Stimulated activated memory B cell treated with anti-CD40 and anti-IgM and Interleukin-4, amounts not matched to agents 10 μg/mL and 1 μg/mL and 100 μg/mL, for 72 hours (primary cell): Measurements from ENCODE around the gene GPD1.

Experiments
- ATAC-seq: fragments of 150-1000 bp; cut with Tn5 transposase; 2 replicates; pipeline ENCODE4 v1.10.0; 2021
- H3K27ac Mint-ChIP-seq: one replicate; pipeline ENCODE4 v1.8.0; 2022; ENCODE audit warnings: mild to moderate bottlenecking, mixed read lengths
- H3K27me3 Mint-ChIP-seq: one replicate; pipeline ENCODE4 v1.8.0; 2022; ENCODE audit warnings: mixed read lengths
- H3K36me3 Mint-ChIP-seq: one replicate; pipeline ENCODE4 v1.8.0; 2022; ENCODE audit warnings: mixed read lengths
- H3K4me1 Mint-ChIP-seq: one replicate; pipeline ENCODE4 v1.8.0; 2022; ENCODE audit warnings: mixed read lengths
- H3K4me3 Mint-ChIP-seq: one replicate; pipeline ENCODE4 v1.8.0; 2022; ENCODE audit warnings: mild to moderate bottlenecking, moderate library complexity, mixed read lengths
- H3K9me3 Mint-ChIP-seq: one replicate; pipeline ENCODE4 v1.8.0; 2022; ENCODE audit warnings: mixed read lengths

GPD1 gene

DNA sequence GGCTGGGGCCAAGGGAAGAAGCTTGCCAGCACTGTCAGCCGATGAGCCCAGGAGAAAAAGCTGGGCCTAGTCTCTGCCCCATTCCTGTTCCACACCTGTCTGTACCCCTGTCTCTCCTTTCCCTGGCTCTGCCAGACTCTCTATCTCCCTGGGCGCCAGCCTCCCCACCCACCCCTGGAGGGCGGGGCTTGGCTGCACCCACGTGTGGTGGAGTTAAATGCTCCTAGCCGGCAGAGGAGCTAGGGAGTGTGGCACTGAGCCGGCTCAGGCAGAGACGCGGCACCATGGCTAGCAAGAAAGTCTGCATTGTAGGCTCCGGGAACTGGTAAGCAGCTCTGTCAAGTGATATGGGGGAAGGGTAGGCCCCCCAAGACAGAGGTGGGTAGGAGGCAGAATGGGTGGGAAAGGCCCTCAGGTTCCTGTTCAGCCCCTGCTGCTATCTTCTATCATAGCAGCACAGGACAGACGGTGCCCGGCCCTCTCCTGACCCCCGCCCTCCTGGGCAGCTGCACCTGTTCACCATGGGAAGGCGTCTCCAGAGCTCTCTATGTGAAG, at the start of gene GPD1:
GPD1 (plus strand) TSS at position 242 of the 555 bp plus-strand sequence; CDS start at position 285, 43 bp downstream.
- Mint-ChIP-seq H3K4me1 (peaks cover 38% of the 10 kb centered on the region), H3K27me3 (no peaks in the 10 kb centered on the region), H3K9me3 (no peaks in the 10 kb centered on the region), H3K27ac (peak within 1 kb of the TSS; percentile 69), H3K36me3 (peaks cover 49% of the 10 kb centered on the region), H3K4me3 (peak within 1 kb of the TSS; percentile 2)
- ATAC-seq = no peak

DNA sequence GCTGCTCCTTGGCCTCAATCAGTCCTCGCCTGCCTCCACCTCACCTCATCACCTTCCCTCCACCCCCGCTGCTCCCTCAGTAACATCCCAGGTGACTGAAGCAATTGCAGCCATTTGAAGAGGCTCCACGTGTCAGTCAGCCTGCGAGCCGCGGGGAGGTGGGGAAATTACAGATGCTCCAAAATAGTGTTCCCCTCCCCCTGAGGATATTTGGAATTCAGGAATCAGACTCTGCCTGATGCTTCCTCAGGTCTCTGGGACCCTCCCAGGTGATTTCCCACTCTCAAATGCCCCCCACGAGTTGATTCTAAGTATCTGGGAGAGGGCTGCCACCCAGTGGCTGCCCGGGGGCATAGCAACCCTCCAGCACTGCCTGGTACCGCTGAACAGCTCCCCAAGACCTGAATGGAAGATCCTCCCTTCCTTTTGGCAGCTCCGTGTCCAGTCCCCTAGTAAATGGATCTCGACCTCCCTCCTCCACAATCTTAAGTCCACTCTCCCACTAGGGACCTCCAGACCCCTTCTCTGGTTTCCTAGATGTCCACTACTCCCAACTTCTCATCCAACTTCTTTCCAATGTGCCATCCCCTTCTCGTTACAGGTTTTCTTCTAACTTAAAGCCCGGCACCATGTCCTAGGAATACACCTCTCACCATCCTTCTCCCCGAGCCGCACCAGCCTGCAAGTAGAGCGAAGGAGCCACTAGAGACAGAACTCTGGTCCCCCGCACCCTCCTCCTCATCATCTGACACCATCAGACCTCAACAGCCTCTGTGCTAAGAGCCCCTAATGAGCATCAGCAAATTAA, 47.8 kb upstream of the GPD1 start:
- Mint-ChIP-seq H3K9me3 (no peaks in the 10 kb centered on the region), H3K4me1 (peaks cover 19% of the 10 kb centered on the region), H3K4me3 (peak overlapping the region; percentile 46), H3K27ac (no peak overlapping the region), H3K36me3 (no peaks in the 10 kb centered on the region), H3K27me3 (peaks cover 76% of the 10 kb centered on the region)
- ATAC-seq = peak; percentile 68

DNA sequence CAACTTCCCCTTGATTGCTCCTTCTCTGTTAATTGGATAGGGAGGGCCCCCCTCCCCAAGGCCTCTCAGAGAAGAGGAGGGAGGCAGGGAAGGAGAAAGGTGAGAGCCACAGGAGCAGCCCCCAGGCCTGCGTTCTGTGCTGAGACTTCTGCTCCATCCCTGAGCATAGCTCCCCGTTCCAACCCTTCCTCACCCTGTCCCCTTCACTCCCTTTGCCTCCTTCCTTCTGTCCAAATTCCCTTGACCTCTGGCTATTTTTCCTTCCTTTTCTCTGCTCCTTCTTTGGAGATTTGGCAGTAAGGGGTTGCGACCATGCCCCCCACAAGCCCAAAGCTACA, 47.2 kb upstream of the GPD1 start:
- no peak for ATAC-seq
- peak overlapping the region; percentile 50 for H3K27ac Mint-ChIP-seq
- peak overlapping the region; percentile 87 for H3K4me3 Mint-ChIP-seq
- H3K36me3 Mint-ChIP-seq = no peaks in the 10 kb centered on the region
- no peaks in the 10 kb centered on the region for H3K9me3 Mint-ChIP-seq
- H3K27me3 Mint-ChIP-seq = peaks cover 76% of the 10 kb centered on the region
- H3K4me1 Mint-ChIP-seq = peaks cover 19% of the 10 kb centered on the region

DNA sequence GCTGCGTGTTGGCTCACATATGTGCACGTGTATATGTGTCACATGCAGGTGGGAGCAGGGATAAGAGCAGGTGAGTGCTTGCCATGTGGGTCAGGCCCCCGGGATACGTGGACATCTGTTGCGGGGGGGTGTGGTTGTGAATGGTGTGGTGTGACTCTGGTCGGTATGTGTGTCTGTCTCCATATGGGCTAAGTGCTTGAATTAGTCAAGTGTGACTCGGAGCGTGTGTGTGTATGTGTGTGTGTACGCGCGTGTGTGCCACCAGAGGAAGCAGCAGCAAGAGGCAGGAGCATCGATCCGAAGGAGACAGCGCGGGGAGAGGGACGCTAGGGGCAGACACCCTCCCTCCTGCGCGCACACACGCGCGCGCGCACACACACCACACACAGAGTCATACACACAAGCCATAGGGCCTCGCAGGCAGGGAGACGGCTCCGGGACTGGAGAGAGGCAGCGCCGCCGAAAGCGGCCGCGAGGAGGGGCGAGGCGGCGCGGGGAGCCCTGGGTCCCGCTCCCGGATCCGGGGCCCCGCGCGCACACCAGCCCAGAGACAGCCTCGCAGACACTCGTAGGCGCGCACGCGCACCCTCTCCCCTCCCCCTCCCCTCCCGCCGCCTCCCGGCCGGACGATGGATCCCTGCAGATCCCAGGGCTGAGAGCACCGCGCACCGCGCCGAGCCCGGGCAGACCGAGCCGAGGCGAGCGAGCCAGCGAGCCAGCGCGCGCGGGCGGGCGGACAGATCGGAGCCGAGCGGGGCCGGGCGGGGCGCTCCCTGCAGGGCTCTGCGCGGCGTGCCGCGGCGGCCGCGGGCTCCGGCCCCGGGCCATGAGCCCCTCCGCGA, 46.6 kb upstream of the GPD1 start, which contains the start of gene ASIC1:
ASIC1 (plus strand) TSS at position 597 of the 842 bp plus-strand sequence. CDS start 1,171 bp downstream, outside the sequence.
- Mint-ChIP-seq H3K36me3 (no peaks in the 10 kb centered on the region), H3K9me3 (no peaks in the 10 kb centered on the region), H3K4me1 (peaks cover 19% of the 10 kb centered on the region), H3K27ac (peak within 1 kb of the TSS; percentile 50), H3K27me3 (peaks cover 76% of the 10 kb centered on the region), H3K4me3 (peak within 1 kb of the TSS; percentile 87)
- ATAC-seq = peak; percentile 53

DNA sequence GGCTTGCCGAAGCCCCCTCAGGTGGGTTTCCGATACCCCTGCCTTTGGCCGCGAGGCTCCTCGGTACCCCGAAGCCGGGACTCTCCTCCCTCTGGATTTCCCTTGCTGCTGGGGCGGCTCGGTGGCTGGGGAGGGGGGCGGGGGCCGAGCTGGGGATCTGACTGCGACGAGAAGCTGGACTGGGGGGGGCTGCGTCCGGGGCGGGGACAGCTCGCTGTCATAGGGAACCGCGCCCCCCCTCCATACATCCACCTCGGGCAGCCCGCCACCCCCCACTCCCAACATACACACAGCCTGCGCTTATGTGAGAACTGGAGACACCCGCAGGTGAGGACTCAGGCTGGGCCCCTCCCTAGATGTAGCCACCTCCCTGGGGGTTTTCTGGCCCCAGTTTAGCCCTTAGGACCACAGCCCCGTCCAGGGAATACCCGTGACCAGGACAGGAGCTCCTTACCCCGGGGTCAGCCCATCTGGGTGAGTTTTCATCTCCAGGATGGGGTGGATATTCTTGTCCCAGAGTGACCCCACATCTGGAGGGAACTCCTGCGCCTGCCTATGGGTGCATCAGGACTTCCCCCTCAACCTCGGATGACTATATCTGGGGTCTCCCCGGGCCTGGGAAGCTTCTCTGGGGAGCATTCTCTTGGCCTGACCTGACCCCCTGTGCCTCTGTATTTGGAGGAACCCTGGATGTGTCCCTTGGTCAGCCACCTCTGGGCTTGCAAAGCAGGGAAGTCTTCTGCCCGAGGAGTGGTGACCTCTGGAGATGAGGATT, 45.7 kb upstream of the GPD1 start:
- ATAC-seq = no peak
- Mint-ChIP-seq H3K9me3 (no peaks in the 10 kb centered on the region), H3K4me3 (peak overlapping the region; percentile 56), H3K27ac (no peak overlapping the region), H3K36me3 (no peaks in the 10 kb centered on the region), H3K27me3 (peaks cover 74% of the 10 kb centered on the region), H3K4me1 (peaks cover 19% of the 10 kb centered on the region)

DNA sequence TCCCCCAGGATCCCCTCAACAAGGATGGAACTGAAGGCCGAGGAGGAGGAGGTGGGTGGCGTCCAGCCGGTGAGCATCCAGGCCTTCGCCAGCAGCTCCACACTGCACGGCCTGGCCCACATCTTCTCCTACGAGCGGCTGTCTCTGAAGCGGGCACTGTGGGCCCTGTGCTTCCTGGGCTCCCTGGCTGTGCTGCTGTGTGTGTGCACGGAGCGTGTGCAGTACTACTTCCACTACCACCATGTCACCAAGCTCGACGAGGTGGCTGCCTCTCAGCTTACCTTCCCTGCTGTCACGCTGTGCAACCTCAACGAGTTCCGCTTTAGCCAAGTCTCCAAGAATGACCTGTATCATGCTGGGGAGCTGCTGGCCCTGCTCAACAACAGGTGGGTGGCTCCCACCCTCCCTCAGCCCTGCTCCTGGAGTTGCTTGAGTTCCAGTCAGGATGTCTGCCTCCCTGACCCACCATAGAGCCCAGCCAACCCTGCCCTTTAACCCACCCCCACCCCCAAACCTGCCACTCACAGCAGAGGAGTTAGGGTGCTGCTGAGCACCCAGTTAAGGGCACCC, 45.0 kb upstream of the GPD1 start:
- no peak for ATAC-seq

DNA sequence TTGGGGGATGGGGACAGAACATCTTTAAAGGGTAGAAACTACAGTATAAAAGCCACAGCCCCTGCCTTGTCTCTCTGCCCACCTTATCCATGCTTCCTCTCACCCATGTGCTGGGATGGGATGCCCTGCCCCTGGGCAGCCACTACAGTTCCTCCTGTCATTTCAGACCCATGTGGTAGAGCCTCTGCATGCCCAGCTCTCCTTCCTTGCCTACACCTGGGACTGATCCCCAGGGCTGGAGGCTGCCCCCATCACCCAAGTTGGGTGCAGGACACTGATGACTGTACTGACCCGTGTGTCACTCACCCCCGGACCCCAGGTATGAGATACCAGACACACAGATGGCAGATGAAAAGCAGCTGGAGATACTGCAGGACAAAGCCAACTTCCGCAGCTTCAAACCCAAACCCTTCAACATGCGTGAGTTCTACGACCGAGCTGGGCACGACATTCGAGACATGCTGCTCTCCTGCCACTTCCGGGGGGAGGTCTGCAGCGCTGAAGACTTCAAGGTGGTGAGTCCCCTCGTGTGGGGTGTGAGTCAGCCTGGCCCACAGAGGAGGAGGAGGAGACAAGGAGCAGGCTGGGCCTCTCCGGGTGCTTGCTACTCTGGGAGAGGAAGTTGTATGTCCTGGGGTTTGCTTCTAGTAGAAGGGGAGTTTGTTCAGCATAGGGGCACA, 44.2 kb upstream of the GPD1 start:
- peaks cover 19% of the 10 kb centered on the region for H3K4me1 Mint-ChIP-seq
- no peak overlapping the region for H3K4me3 Mint-ChIP-seq
- no peak overlapping the region for H3K27ac Mint-ChIP-seq
- no peaks in the 10 kb centered on the region for H3K9me3 Mint-ChIP-seq
- no peak for ATAC-seq
- peaks cover 81% of the 10 kb centered on the region for H3K27me3 Mint-ChIP-seq
- no peaks in the 10 kb centered on the region for H3K36me3 Mint-ChIP-seq

More for the DNA sequence above, 45.0 kb upstream of the GPD1 start:
- Mint-ChIP-seq H3K27me3 (peaks cover 74% of the 10 kb centered on the region), H3K27ac (no peak overlapping the region), H3K4me3 (no peak overlapping the region), H3K4me1 (peaks cover 19% of the 10 kb centered on the region), H3K36me3 (no peaks in the 10 kb centered on the region), H3K9me3 (no peaks in the 10 kb centered on the region)

DNA sequence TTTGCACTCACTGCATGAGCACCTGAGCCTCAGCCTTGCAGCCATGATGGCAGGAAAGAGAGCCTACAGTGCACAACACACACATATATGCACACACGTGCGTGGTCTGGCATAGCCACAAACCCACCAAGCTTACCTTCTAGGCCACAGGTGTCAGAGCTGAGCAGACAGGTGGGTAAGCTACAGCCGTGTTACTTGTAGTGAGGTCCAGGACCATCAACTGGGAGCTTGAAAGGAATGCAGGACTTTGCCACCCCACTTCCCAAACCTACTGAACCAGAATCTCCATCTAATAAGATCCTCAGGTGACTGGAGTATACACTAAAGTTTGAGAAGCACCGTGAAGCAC, 43.7 kb upstream of the GPD1 start:
- Mint-ChIP-seq H3K27ac (no peak overlapping the region), H3K36me3 (no peaks in the 10 kb centered on the region), H3K4me1 (peaks cover 19% of the 10 kb centered on the region), H3K27me3 (peaks cover 82% of the 10 kb centered on the region), H3K4me3 (no peak overlapping the region), H3K9me3 (no peaks in the 10 kb centered on the region)
- ATAC-seq = no peak

DNA sequence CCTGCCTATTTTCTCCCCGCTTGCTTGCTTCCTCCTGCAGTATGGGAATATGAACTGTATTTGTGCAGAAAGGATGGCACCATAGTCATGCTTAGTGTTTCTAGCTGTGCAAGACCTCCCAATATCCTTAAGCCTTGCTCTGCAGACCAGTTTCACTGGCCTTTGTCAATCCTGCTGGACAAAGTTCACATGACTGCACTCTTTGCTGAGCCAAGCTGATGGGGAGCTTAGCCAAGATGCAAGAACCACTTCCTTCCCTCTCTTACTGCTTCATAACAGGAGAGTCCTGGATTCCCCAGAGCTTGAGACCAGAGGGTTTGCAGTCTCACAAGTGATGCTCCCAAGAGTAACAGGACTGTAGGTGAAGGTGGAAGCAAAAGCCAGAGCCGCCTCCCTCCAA, 42.6 kb upstream of the GPD1 start:
- Mint-ChIP-seq H3K4me3 (no peak overlapping the region), H3K36me3 (no peaks in the 10 kb centered on the region), H3K27ac (no peak overlapping the region), H3K9me3 (no peaks in the 10 kb centered on the region), H3K4me1 (peaks cover 12% of the 10 kb centered on the region), H3K27me3 (peaks cover 72% of the 10 kb centered on the region)
- no peak for ATAC-seq

DNA sequence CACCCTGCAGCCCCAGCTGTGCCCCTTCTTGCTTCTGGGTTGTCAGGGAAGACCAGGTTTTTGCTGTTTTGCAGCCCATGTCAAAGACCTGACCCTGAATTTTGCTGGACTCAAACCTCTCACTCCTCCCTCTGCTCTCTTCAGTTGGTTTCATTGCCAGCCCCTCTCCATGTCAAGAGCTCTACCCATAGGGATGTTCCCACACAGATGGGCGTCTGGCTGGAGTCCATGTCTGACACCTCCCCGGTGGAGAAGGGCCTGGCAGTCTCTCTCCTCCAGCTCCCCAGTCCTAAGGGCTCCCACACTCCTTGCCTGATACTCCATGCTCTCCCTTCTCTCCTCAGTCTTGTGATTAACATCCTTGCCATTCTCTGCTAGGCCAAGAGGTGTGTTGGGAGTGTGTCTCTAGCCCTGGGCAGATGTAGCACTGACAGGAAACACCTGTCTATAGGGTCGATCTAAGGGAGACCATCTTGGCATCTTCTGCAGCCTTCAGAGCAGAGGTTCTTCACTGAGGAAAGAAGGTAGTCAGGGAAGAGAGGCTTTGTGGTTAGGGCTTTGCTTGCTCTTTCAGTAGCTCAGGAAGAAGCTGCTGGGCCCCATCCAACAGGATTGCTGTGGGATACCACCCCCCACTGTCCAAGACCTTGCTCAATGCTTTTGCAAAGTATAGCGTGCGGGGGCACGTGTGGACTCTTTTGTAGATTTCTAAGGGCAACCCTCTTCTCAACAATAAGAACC, 41.7 kb upstream of the GPD1 start:
- Mint-ChIP-seq H3K27me3 (peaks cover 63% of the 10 kb centered on the region), H3K9me3 (no peaks in the 10 kb centered on the region), H3K4me3 (no peak overlapping the region), H3K4me1 (peaks cover 2% of the 10 kb centered on the region), H3K36me3 (no peaks in the 10 kb centered on the region), H3K27ac (no peak overlapping the region)
- no peak for ATAC-seq

DNA sequence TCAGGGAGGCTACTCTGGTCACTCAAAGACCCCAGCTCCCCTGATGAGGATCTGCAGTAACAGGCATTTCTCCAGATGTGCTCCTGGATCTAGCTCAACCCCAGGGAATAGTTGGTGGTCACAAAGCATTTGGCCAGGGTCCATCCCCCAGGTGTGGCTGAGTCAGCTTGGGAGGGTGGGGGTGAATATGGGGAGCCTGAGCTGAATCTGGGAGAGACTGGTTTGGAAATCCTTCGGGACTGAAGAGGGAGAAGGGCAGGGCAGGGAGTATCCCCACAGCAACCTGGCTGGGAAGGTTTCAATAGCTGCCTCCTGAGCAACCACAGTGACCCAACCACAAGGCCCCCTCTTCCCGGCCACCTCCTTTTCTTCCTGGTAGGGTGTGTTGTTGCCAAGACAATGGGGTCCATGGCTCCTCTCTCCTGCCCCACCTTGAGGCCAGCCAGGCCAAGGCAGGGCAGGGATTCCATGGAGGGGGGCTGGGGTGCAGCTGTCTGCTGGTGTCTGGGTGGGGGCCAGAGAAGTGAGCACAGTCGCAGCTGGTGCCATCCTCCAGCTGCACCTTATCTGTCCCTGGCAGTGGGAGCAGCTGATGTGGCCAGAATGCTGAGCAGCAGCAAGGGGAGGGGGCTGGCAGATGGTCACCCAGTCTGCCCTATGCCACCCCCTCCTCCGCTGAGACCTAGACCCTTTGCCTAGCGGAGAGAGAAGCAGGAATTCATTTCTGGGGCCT, 40.9 kb upstream of the GPD1 start:
- H3K36me3 Mint-ChIP-seq = no peaks in the 10 kb centered on the region
- H3K4me1 Mint-ChIP-seq = no peaks in the 10 kb centered on the region
- no peaks in the 10 kb centered on the region for H3K9me3 Mint-ChIP-seq
- no peak overlapping the region for H3K4me3 Mint-ChIP-seq
- peaks cover 59% of the 10 kb centered on the region for H3K27me3 Mint-ChIP-seq
- no peak overlapping the region for H3K27ac Mint-ChIP-seq
- ATAC-seq = no peak

DNA sequence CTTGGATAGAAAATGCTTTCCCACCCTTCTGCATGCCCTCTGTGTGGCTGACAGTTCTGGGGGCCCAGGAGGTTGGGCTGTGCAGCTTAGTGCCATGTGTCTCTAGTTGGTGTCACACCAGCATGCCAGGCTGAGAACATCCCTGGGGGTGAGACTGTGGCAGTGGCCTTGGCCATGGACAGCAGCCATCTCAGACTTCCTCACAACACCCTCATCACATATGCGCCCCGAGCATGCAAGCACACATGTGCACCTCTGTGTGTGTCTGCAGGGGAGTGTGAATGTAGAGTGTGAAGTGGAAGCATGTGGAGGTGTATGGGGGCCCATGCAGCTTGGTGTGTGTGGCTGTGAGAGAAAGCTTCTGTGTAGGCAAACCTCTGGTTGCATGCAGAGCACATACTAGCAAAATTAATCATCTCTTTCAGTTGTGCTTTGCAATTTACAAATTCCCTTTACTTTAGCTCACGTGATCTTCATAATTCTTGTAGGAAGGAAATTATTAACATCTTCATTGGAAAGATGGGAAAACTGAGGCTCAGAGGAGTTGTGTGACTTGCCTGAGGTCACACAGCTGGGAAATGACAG, 38.0 kb upstream of the GPD1 start:
- no peaks in the 10 kb centered on the region for H3K9me3 Mint-ChIP-seq
- no peak overlapping the region for H3K27ac Mint-ChIP-seq
- ATAC-seq = no peak
- no peak overlapping the region for H3K4me3 Mint-ChIP-seq
- H3K36me3 Mint-ChIP-seq = no peaks in the 10 kb centered on the region
- peaks cover 10% of the 10 kb centered on the region for H3K4me1 Mint-ChIP-seq
- H3K27me3 Mint-ChIP-seq = peaks cover 37% of the 10 kb centered on the region

DNA sequence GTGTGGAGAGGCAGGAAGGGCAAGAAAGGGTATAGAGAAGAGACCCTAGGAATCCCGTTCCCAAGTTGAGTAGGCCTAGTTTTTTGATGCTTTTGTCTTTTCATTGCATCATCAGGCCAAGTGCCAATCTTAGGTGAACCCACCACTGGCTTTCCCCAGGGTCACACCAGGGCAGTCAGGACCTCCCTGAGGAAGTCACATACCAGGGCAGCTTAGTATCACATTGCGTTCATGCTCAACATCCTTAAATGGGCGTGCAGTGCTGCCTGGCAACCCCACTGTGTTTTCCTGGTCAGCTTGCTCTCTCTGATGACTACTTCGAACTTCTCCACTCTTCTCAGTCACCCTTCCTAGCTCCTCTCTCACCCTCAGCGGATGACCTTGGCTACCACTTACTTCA, 37.4 kb upstream of the GPD1 start:
- Mint-ChIP-seq H3K27me3 (peaks cover 31% of the 10 kb centered on the region), H3K27ac (no peak overlapping the region), H3K9me3 (no peaks in the 10 kb centered on the region), H3K36me3 (no peaks in the 10 kb centered on the region), H3K4me3 (no peak overlapping the region), H3K4me1 (peaks cover 10% of the 10 kb centered on the region)
- ATAC-seq = no peak
